Breast epithelium (tissue), 4 donors: ENCODE data around the gene STOML1. TPM values are rescaled to one million over a fixed set of nuclear protein-coding genes. Genes with fewer than 3 reads are reported as not detected.
A peak's percentile ranks its signal among the peaks of the same experiment; 100 is the strongest.

Experiments used
- DNase-seq, 2 donors: peaks; one replicate each; pipeline ENCODE4 v3.0.0-alpha.2; 2019; ENCODE audit warnings: low spot score in 2 of 2
- H3K27ac ChIP-seq, 2 donors: fragments of 200-600 bp; sonication (generic) in 1 of 2; one replicate each; pipeline ENCODE4 v1.5.1; 2016 to 2019; ENCODE audit warnings: mild to moderate bottlenecking in 1 of 2
- H3K27me3 ChIP-seq, 2 donors: fragments of 200-600 bp; sonication (generic) in 1 of 2; one replicate each; pipeline versions ENCODE4 v1.5.1 to v1.6.0; 2017 to 2019; ENCODE audit warnings: control low read depth in 1 of 2, mild to moderate bottlenecking in 1 of 2
- H3K36me3 ChIP-seq: fragments of 200-600 bp; one replicate; pipeline ENCODE4 v1.5.1; 2019
- H3K4me1 ChIP-seq, 2 donors: fragments of 200-600 bp; sonication (generic); one replicate each; pipeline ENCODE4 v1.5.1; 2016 to 2019; ENCODE audit warnings: control low read depth in 1 of 2
- H3K4me3 ChIP-seq, 3 donors: fragments of 200-600 bp; sonication (generic); 1 replicate in 2 of 3; 2 replicates in 1 of 3; pipeline ENCODE4 v1.5.1; 2016 to 2019; ENCODE audit warnings: mild to moderate bottlenecking in 3 of 3, moderate library complexity in 2 of 3
- H3K9me3 ChIP-seq, 2 donors: fragments of 200-600 bp; sonication (generic) in 1 of 2; one replicate each; pipeline ENCODE4 v1.5.1; 2016 to 2019; ENCODE audit warnings: control low read depth in 1 of 2
- POLR2A ChIP-seq: fragments of 450-650 bp; IDR thresholded peaks from one replicate; pipeline ENCODE4 v1.6.1; 2016; ENCODE audit warnings: antibody characterized with exemption, mild to moderate bottlenecking, moderate library complexity
- POLR2AphosphoS5 ChIP-seq, 3 donors: sonication (generic); formaldehyde crosslinking; IDR thresholded peaks; one replicate each; pipeline ENCODE4 v1.6.1; 2017; ENCODE audit warnings: antibody characterized with exemption in 3 of 3
- intact Hi-C: fragments of 100-400 bp; cut with DNase I; formaldehyde crosslinking; loops from one replicate; pipeline ENCODE4 v1.15.1; 2023; ENCODE audit warnings: low total_unique reads
- total RNA-seq, 3 donors: library from RNA; depleted of rRNA; stranded (reverse); fragments of >200 nt; gene quantifications; one replicate each; pipeline ENCODE4 v1.1.0, GENCODE V29; 2016
- TF ChIP-seq, protein P1 (sequence below), 3 donors: fragments of 450-650 bp; IDR thresholded peaks; one replicate each; pipeline ENCODE4 v1.5.1; 2016 to 2017; ENCODE audit warnings: antibody characterized with exemption in 3 of 3, mild to moderate bottlenecking in 3 of 3, moderate library complexity in 3 of 3

The STOML1 gene
- total RNA-seq, 3 donors from 2014 or later, result 8.5 to 10.7 (median 9.7) TPM

DNA sequence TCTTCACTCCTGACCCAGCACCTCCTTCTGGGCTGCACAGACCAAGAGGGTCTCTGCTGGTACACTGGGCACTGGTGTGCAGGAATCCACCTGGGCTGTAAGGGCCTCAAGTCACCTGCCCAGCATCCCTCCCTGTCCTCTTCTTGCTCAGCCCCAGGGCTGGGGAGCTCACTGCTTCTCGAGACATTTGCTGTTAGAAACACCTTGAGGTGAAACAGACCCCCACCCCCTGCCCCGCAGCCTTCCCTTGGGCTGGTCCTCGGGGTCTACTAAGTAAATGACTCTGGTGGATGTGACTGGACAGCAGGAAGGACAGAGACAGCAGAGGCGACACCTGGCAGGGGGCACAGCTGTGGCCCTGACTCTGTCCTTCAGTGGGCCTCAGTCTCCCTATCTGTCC lies 36.8 kb downstream of the STOML1 start:
- H3K27ac ChIP-seq, result no peak overlapping the region
- intact Hi-C loops, result no loop called here
- peak in 1 of 2 donors; percentile 24 for DNase-seq
- H3K9me3 ChIP-seq, result no peaks in the 10 kb centered on the region
- H3K4me3 ChIP-seq, result no peak overlapping the region
- no peaks in the 10 kb centered on the region for H3K27me3 ChIP-seq
- TF ChIP-seq POLR2AphosphoS5 (IDR thresholded peaks at IDR 0.05), result no peak
- TF ChIP-seq, protein P1, sequence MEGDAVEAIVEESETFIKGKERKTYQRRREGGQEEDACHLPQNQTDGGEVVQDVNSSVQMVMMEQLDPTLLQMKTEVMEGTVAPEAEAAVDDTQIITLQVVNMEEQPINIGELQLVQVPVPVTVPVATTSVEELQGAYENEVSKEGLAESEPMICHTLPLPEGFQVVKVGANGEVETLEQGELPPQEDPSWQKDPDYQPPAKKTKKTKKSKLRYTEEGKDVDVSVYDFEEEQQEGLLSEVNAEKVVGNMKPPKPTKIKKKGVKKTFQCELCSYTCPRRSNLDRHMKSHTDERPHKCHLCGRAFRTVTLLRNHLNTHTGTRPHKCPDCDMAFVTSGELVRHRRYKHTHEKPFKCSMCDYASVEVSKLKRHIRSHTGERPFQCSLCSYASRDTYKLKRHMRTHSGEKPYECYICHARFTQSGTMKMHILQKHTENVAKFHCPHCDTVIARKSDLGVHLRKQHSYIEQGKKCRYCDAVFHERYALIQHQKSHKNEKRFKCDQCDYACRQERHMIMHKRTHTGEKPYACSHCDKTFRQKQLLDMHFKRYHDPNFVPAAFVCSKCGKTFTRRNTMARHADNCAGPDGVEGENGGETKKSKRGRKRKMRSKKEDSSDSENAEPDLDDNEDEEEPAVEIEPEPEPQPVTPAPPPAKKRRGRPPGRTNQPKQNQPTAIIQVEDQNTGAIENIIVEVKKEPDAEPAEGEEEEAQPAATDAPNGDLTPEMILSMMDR (IDR thresholded peaks at IDR 0.05), result no peak
- TF ChIP-seq POLR2A, result no peak
- peaks cover 11 to 12% of the 10 kb centered on the region in 2 donors for H3K4me1 ChIP-seq
- H3K36me3 ChIP-seq, result no peaks in the 10 kb centered on the region

DNA sequence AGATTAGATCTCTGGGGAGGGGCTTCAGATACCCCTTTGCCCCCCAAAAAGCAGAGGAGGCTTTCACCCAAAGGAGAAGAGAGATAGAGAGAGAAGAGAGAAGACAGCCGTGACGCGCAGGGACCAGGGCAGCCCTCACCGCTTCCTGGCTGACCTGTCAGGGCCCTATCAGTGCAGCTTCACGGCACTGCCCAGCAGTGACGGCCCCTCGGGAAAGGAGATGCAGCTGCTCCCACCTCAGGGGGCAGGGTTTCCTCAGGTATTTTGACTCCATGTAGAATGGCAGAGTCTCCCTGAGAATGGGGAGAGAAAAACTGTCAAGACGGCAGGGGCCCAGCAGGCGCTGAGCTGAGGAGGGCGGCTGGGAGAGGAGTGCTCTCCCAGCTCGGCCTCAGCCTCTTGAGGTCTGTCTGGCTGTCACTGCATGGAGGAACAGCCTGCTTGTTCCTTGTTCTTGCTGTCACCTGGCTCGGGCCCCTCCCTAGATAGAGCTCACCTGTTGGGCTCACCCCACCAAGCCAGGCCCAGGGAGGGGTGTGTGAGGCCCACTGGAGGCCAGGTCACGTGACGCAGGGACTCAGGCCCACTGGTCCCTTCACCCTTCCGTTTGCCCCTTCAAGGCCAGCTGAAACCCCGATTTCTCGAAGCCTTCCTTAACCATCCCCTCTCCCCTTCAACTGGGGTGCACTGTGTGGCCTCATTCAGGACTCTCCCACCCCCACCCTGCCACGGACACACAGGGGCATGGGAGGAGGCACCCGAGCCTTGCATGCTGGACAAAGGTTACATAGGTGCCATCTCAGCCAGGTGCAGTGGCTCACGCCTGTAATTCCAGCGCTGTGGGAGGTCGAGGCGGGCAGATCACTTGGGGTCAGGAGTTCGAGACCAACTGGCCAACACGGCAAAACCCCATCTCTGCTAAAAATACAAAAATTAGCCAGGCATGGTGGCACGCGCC lies 37.6 kb downstream of the STOML1 start:
- no peaks in the 10 kb centered on the region for H3K36me3 ChIP-seq
- peak overlapping the region in 1 of 2 donors; percentile 99 for H3K27ac ChIP-seq
- peak in 1 of 2 donors; percentile 25 for DNase-seq
- intact Hi-C loops, result no loop called here
- H3K9me3 ChIP-seq, result no peaks in the 10 kb centered on the region
- no peaks in the 10 kb centered on the region for H3K27me3 ChIP-seq
- H3K4me1 ChIP-seq, result peaks cover 11 to 12% of the 10 kb centered on the region in 2 donors
- no peak for TF ChIP-seq POLR2A
- TF ChIP-seq, protein P1 (IDR thresholded peaks at IDR 0.05), result no peak
- no peak for TF ChIP-seq POLR2AphosphoS5 (IDR thresholded peaks at IDR 0.05)
- no peak overlapping the region for H3K4me3 ChIP-seq

DNA sequence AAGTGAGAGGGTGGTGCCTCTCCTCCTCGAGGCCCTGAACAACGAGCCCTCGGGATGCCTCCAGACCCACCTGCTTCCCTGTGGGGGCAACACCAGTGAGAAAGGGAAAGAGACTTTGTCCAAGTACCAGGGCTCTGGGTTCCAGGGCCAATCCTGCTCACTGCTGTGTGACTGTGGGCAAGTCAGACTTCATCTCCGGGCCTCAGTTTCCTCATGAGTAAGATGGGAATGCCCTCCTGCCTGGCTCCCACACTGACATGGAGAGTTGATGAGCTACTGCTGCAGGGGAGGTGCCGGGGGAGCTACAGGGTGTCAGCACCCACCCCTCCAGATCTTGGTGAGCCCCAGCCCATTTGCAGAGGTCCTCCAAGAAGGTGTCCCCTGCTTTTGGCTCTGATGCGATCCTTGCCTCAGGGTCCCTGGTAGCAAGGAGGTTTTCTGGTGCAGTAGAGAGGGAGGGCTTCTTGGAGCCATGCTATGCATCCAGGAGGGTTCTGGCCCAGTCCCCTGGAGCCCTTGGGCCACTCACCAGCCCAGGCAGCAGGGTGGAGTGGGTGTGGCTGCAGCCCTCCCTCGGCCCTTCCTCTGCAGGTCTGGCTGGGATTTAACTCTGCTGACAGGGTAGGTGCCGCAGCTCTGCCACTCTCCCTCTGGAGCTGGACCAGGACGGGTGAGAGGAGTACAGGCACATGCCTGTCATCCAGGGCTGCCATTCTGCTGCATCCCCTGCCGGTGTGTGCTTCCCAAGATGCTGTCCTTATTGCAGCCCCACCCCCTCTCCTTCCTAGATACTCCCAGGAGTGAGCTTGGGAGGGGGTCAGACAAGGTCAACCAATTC lies 39.0 kb downstream of the STOML1 start:
- DNase-seq, result no peak
- no peaks in the 10 kb centered on the region for H3K9me3 ChIP-seq
- H3K27me3 ChIP-seq, result no peaks in the 10 kb centered on the region
- H3K4me1 ChIP-seq, result peaks cover 11 to 12% of the 10 kb centered on the region in 2 donors
- peak overlapping the region; percentile 91 to 99 for H3K27ac ChIP-seq
- H3K4me3 ChIP-seq, result no peak overlapping the region
- TF ChIP-seq, protein P1 (IDR thresholded peaks at IDR 0.05), result no peak
- no peak for TF ChIP-seq POLR2AphosphoS5 (IDR thresholded peaks at IDR 0.05)
- TF ChIP-seq POLR2A, result no peak
- intact Hi-C loops, result no loop called here
- H3K36me3 ChIP-seq, result no peaks in the 10 kb centered on the region

DNA sequence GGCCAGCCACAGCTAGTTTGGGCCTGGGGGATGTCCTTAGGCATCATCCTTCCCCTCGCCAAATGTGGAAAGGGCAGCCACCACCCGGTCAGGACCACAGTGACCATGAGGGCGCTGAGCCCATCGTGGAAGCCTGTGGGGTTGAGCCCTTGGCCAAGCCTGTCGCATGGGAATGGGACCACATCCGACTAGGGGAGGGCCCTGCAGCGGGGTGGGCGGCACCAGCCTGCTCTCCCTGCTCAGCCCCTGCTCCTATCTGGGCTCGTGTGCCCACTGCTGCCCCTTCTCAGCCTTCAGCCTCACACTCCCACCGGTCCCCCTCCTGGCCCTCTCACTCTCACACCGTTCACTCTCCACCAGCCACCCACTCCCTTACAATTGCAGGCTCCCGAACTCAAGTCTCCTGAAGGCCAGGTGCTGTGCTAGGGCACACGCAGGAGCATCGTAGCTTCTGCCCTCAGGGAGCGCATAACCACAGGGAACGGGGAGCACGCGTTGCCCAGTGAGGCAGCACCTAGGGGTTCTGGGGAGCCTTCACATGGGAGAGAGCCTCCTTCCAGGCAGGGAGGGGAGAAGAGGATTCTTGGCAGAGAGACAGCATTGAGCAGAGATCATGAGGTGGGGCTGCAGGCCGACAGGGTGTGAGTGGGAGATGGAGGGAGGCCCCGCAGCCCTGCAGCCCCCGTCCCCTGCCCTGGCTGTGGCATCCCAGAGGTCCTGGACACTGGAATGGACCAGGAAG lies 39.8 kb downstream of the STOML1 start:
- Histone ChIP-seq H3K9me3 (no peaks in the 10 kb centered on the region), H3K4me1 (peaks cover 11 to 12% of the 10 kb centered on the region in 2 donors), H3K4me3 (no peak overlapping the region), H3K27me3 (no peaks in the 10 kb centered on the region), H3K36me3 (no peaks in the 10 kb centered on the region), H3K27ac (peak overlapping the region; percentile 91 to 99)
- no peak for DNase-seq
- TF ChIP-seq POLR2AphosphoS5 (IDR thresholded peaks at IDR 0.05) (no peak), POLR2A (no peak)
- TF ChIP-seq, protein P1 (IDR thresholded peaks at IDR 0.05), result no peak
- intact Hi-C loops, result no loop called here
